ENCODE measurements around the gene RNASET2.
"Not testable (repeated sequence)": the region's sequence is repeated elsewhere in the genome, so short reads cannot be mapped to it uniquely, and the experiment has no call there.

Gene RNASET2

DNA sequence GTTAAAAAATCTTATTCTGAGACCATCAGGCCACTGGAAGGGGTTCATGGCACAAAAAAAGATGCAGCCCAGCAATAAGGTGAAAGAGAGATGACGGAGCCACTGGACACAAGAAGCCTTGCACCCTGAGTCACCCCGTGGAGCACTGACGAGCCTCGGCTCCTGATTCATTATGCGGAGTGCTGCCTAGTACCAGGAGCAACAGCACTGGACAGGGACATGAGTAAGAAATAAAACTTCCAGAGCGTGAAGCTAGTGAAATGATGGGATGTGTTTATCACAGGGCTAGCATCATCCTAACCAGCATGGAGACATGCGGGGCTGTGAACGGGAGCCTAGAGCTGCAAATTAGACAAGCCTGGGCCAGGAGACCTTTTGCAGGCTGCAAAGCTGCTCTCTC is 53.3 kb downstream of the RNASET2 start:
- DNase-seq (ENCODE audit: low read depth): no peak

DNA sequence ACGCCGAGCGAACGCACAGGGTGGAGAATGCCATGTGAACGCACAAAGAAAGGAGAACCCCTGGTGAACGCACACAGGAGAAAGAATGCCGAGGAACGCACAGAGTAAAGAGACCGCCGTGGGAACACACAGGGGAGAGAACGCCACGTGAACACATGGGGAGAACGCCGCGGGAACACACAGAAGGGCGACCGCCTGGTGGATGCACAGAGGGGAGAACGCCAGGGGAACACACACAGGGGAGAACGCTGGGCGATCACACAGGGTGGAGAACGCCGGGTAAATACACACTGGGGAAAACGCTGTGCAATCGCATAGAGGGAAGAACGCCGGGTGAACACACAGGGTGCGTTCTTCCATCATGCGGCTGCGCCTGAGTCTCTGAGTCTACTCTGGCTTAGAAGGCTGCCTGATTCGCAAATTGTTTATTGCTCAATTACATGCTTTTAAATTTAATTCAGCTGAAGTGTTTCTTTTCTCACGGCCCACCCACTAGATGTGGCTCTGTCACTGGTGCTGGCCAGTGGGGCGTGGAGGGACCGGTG is 54.1 kb downstream of the RNASET2 start:
- DNase-seq (ENCODE audit: low read depth): no peak

- DNase-seq (ENCODE audit: low read depth): no peak
These were observed 54.7 kb downstream of the RNASET2 start for GRCh38 chr6:166901626-166902025.

DNA sequence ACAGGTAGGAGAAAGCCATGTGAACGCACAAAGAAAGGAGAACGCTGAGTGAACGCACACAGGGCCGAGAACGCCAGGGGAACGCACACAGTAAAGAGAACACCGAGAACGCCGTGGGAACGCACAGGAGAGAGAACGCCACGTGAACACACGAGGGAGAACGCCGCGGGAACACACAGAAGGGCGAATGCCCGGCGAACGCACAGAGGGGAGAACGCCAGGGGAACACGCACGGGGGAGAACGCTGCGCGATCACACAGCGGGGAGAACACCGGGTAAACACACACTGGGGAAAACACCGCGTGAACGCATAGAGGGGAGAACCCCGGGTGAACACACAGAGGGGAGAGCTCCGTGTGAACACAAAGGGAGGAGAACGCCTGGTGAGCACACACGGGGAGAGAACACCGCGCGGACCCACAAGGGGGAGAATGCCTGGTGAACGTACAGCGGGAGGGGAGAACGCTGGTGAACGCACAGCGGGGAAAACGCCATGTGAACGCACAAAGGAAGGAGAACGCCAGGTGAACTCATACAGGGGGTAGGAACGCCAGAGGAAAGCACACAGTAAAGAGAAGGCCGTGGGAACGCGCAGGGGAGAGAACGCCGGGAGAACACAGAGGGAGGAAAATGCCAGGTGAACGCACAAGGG is 55.3 kb downstream of the RNASET2 start:
- no peak for DNase-seq (ENCODE audit: low read depth)

DNA sequence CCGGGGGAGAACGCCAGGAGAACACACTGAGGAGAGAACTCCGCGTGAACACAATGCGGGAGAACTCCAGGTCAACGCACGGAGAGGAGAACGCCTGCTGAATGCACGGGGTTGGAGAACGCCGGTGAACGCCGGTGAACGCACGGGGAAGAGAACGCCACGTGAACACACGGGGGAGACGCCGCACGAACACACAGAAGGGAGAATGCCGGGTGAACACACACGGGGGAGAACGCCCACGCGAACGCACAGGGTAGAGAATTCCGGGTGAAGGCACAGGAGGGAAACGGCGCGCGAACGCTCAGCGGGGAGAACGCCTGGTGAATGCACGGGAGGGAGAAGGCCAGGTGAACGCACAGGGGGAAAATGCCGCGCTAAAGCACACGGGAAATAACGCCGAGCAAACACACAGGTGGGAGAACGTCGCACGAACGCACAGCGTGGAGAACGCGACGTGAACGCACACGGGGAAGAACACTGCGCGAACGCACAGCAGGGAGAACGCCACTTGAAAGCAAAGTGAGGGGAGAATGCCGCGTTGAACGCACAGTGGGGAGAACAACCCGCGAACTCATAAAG is 56.1 kb downstream of the RNASET2 start:
- DNase-seq (ENCODE audit: low read depth): no peak

GRCh38 chr6:166898910-166899309 is 57.4 kb downstream of the RNASET2 start:
- DNase-seq (ENCODE audit: low read depth): no peak

DNA sequence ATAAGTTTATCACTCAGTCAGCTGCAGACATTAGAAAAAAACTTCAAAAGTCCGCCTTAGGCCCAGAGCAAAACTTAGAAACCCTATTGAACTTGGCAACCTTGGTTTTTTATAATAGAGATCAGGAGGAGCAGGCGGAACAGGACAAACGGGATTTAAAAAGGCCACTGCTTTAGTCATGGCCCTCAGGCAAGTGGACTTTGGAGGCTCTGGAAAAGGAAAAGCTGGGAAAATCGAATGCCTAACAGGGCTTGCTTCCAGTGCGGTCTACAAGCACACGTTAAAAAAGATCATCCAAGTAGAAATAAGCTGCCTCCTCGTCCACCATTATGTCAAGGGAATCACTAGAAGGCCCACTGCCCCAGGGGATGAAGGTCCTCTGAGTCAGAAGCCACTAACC is 61.7 kb downstream of the RNASET2 start:
- not testable (repeated sequence) for DNase-seq (ENCODE audit: low read depth)

- DNase-seq (ENCODE audit: low read depth): not testable (repeated sequence)
These were observed 63.9 kb downstream of the RNASET2 start for GRCh38 chr6:166892472-166892871.

GRCh38 chr6:166886773-166887172 is 69.6 kb downstream of the RNASET2 start:
- not testable (repeated sequence) for DNase-seq (ENCODE audit: low read depth)

DNA sequence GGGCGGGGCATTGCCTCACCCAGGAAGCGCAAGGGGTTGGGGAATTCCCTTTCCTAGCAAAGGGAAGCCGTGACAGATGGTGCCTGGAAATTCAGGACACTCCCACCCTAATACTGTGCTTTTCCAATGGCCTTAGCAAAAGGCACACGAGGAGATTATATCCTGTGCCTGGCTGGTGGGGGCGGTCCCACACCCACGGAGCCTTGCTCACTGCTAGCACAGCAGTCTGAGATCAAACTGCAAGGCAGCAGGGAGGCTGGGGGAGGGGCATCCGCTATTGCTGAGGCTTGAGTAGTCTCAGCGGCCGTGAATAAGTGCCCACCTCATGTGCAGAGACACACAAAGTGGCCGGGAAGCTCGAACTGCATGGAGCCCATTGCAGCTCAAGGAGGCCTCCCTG is 71.4 kb downstream of the RNASET2 start:
- not testable (repeated sequence) for DNase-seq (ENCODE audit: low read depth)

DNA sequence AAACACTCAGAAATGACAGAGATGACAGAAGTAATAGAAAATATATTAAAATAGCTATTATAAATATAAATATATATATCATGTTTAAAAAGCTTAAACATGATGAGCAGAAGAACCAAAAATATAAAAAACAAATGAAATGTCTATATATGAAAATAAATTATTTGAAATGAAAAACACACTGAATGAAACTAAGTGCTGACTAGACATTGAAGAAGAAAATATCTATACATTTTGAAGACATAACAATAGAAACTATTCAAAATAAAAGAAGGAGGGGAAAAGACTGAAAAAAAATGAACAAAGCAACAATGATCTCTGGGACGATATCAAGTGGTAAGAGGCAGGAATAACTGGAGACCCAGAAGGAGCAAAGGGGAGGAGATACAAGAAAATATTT is 76.8 kb downstream of the RNASET2 start:
- DNase-seq (ENCODE audit: low read depth): no peak

All from activated T-cell treated with anti-CD3 and anti-CD28 coated beads for 1 hour (primary cell).